Kidney capillary endothelial cell (primary cell): ENCODE measurements around the gene LSAMP.
"Not testable (repeated sequence)": the region's sequence is repeated elsewhere in the genome, so short reads cannot be mapped to it uniquely, and the experiment has no call there.

ENCODE experiments used
- DNase-seq: peaks from one replicate; pipeline ENCODE4 v3.0.0-alpha.2; 2018; ENCODE audit warnings: low spot score

LSAMP gene

DNA sequence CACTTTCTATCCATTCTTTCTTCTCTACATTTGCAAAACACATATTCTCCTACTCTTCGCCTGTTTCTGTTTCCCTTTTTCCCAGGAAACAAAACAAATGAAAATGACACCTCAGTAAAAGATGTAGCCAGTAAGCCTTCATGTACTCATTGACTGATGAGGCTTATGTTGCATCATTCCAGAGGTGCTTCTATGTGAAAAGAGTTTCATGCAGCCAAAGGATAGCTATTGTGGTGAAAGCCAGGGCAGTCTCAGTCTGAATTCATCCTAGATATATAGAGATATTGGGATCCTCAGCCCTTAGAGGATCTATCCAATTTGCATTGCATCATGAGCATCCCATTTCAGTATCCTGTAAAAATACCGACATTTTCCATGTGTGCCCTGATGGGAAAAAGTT is 554.7 kb downstream of the LSAMP start:
- no peak for DNase-seq

DNA sequence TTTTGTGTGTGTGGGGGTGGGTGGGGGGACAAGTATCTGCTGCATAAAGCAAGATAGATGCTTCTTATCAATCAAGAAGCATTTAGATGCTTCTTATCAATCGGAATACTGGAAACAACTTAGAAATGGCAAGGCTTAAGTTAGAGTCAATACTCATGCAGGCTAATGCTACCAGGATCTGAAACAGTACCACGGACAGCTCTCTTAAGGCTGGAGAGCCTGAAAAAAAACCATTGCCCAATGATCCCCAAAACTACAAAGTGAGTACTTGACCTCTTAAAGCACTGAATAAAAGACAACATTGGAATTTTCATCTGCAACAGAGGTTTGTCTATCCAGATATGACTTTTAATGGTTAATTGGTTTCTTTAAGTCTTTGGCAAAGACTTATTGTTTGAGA is 559.7 kb downstream of the LSAMP start:
- no peak for DNase-seq

DNA sequence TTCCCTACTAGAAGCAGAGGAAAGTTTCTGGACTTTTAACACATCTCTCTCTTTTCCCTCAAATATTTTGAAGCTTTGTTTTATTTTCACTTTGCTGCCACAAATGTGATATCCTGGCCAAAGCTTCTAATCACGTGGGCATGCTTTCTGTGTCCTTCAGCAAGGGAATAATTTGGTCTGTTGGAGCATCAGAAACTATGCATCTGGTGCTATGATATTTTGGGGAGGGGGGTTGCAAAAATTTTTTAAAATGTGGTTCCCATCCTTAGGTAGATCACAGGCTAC is 567.7 kb downstream of the LSAMP start:
- DNase-seq: no peak

DNA sequence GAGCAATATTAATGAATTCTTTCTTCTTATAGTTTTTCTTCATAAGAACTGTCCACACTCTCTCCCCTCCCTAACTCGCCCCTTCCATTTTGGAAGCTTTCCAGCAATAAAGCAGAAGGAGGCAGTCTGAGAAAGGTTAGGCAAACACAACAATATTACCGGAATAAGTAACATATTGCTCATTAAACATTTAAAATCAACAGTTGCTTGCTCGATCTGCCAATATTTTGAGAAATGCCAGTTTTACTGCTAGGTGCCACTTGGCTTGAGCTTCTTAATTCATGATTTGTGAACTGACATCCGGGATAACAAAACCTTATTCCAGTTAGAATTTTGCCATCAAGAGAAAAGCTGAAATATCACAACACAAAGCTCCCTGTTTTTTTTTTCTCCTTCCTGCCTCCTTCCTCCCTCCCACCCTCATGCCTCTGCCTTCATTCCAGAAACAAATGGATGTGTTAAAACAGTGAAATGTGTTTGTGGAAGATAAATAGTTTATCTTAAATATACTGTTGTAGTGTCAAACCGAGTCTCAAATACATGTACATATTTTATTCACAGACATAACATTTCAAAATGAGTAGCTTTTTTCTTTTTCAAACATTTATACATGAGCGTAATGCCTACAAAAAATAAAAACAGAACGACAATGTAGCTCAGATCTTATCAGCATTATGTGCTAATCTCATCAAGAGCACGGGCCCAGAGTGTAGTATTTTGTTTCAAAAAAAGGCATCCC is 568.2 kb downstream of the LSAMP start:
- DNase-seq: no peak

DNA sequence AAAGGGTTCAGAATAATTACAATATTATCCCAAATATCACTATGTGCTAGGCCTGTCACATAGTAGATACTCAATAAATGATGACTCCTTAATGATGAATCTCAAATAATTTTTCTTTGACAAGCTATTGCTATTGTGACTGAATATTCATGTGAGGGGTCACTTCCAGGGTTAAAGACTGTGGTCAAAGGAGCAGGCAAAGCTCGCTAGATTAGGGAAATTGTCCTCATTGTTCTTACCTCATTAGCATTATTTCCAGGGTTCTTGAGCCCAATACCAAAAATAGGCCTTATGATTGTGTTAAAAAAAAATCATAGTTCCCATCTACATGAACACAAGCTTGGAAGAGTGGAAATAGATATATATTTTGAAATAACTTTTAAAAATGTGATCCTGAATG is 569.8 kb downstream of the LSAMP start:
- DNase-seq: no peak

DNA sequence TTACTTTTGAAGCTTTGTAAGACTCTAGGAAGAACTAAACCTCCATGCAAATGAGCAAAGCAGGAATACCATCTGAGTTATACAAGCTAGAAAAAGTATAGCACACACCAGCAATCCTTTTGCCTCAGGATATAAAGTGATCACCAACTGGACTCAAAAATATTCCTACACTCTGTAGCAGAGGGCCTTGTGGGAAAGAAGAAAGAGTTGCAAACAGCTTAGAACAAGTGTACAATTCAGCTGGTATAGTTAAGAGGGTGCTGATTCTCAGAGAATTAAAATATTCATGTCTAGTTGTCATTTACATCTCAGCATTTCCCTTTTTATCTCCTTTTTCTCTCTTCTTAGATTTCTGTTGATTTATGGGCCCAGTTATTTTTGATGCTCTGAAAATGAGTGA is 573.6 kb downstream of the LSAMP start:
- no peak for DNase-seq

DNA sequence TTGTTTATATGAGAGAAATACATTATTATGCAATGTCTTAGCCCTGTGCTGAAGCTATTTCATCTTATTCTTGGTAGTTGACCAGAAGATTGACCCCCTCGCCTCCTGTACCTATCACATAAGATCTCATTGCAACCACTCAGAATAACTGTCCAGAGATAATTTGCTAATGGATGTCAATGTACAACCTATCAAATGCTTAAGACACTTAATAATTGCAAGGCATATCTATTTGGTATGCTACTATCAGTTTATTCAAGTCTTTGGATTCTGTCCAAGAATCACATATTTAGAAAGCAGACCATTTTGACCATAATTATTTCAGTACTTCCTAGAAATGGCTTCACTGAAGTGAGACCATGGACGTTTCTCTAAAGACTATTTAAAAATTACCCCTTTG is 580.4 kb downstream of the LSAMP start:
- DNase-seq: no peak

DNA sequence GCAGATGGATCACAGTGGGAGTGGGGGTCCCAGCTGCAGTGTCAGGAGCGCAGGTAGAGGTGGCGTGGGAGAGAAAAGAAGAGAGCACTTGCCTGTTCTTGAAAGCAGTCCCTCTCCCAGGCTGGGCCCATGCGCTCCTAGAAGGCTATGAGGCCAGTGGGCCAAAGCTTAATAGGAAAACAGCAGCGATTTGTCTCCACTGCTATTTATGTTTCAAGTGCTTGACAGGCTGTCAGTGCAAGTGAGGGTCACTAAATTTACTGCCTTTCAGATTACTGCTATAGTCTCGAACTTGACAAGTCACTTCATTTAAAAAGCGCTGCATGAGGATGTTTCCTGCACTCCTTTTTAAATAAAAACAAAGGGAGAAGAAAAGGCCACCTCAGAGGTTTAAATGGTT is 582.4 kb downstream of the LSAMP start:
- no peak for DNase-seq

DNA sequence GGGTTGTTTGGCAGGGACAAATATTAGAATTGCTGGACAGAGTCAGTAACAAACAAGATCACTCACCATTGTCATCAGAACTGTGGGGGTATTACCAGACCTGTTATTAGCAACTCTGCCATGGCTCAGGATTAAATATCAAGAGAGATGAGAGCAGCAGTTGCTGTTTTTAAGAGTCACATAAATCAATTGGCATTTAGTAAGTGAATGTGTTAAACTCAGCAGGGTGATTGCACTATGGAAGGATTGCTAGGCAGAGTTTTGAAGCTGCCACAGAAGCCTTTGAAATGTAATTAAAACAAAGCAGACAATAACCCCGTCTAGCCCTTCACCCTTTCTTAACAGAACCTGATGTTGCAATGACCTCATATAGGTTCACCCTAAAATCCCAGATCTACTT is 583.2 kb downstream of the LSAMP start:
- no peak for DNase-seq

DNA sequence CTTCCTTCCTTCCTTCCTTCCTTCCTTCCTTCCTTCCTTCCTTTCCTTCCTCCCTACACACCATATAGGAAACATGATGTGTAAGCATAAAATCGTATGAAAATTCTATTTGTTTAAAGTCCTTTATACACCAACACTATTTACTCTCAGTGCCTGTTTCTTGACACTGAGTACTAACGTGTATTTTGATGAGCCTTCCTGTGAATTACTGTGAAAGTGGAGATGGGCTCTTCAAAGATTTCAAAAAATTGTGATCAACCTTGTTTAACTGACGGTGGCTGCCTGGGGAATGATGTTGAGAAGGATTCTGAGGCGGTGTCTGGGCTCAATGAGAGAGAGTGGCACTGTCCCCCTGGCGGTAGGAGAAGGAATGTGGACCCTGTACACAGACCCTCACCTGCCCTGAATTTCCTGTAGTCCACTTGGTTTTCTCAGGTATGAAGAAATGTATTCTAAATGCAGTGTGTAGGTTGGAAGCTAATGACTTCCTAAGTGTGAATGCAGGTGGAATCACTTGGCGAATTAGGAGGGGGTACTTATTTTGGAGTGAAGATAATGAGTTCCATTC is 584.0 kb downstream of the LSAMP start:
- DNase-seq: no peak

DNA sequence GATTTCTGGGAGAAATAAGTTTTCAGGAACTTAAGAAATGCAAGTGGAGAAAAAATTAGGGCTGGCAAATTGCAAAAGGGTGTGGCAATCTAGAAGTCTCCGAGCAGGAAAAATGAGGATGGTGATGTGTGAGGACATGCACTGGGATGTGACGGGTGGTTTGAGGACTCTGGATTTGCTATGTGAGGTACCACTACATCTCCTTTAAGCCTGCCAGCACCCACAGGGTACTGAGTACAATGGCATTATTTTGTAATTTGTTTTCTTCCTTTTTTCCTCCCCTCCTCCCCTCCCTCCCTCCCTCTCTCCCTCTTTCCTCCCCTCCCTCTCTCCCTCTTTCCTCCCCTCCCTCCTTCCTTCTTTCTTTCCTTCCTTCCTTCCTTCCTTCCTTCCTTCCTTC is 584.5 kb downstream of the LSAMP start:
- DNase-seq: no peak

DNA sequence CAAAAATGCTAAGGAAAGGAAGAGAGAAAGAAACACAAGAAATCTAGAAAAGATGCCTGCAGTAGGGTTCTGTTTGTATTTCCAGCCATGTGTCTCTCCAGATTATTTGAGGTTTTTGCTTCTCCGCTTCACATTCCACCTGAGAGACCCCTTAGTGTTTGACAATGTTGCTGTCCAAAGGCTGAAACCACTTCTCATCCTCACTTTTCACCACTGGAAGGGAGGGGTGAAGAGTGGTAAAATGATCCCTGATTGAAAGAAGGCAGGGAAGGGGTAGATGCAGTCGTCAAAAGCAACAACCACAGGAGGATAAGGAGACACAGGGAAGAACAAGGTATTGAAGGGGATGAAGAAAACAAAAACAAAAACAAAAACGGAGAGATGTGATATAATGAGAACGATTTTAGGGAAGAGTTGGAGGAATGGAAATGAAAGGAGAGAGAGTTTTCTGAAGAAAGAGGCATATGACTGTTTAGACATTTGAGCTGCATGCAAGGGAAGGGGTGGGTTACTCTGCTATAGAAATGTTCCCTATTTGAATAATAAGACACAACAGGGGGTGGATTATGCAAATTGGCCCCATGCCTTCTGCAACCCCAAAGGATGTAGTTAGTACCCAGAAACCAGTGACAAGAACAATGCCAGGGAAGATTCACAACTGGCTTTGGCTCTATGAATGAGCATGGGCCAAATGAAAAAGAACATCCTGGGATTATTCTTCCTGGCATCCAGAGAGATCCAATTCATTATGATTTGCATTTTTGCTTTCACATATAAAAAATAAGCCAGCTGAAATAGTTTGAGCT is 586.1 kb downstream of the LSAMP start:
- no peak for DNase-seq

DNA sequence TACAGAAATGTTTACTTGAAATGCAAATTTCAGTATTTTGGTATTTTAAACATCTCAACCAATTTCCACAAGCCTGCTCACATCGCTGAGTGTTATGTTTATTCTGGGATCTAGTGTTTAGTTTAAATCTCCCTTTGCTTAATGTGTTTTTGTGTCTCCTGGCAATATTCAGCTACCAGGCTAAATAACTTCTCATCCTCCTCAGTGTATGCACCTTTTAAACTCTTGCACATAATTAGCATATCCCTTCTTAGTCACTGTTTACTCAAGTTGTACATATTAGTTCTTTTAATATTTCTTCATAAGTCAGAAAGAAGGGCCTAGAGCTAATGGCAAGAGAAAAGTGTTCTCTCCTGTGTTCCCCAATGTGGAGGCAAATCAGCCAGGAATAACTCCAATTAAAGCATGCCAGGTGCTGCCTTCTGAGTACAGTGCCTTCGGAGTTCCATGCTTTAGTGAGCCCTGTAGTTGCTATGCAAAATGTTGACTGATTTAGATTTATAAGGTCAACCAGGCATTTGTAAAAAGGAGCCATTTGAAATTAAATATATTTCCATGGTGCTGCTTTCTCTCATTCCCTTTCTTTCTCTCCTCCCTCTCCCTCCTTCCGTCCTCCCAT is 587.7 kb downstream of the LSAMP start:
- no peak for DNase-seq

DNA sequence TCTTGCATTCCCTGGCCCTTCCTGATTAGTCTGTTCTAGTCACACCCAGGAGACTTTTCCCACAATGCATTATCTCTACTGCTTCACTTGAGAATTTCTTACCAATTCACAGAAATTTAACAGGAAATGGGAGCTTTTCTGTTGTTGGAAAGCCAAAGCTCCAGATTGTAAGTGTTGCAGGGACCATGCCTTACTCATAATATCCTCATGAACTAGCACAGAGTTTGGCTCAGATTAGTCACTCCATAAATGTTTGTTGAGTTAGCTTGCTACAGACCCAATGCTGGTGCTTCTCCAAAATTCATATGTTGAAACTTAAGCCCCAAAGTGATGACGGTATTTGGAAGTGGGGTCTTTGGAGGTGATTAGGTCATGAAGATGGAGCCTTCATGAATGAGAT is 589.4 kb downstream of the LSAMP start:
- DNase-seq: no peak

DNA sequence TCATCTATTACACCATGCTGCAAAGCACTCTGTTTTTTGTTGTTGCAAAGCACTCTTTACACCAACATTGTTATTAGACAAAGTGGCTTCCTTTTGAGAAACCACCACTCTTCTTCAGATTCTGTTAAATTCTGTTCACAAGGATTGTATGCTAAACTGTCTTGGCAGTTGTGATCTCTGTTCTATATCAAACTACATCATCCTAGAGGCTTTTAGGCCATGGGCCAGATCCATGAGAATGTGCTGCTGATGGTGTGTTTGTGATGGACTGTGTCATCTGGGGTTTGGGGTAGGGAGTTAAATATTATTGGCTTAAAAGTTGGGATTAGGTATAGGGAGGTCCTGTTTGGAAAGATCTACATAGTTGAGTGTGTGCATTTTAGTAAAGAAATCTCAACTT is 592.2 kb downstream of the LSAMP start:
- DNase-seq: no peak

DNA sequence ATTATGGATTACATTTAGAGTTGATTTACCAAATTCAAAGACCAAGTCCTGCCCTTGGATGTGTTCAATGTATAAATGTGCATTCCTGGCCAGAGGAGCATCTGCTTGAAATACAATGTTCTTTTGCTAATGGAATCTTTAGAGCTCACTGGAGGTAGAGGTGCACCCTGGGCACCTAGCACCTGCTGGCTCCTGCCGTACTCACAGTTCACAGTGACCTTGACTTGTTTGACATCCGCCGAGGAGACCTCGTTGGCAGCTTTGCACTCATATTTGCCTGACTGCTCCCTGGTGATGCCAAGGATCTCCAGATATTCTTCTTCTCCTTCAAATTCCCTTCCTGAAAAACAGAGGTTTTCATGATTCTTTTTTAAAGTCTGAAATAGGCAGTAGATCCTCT is 593.0 kb downstream of the LSAMP start:
- no peak for DNase-seq

DNA sequence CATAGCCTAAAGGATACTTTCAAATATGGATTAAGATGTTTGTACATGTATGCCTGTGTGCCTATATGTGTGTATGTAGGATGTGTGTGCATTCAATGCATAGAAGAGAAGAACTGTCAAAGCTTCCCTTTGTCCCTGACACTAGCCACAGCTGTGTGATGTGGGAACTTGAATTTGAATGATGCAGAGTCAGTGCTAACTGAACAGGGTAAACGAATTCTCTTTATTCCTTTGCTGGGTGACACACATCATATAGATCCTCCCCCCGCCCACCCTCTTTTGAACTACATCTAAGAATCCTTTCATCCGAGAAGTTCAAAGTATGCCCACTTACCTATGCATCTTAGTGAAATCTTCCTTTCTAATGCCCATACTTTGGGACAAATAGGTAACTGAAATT is 593.7 kb downstream of the LSAMP start:
- no peak for DNase-seq

DNA sequence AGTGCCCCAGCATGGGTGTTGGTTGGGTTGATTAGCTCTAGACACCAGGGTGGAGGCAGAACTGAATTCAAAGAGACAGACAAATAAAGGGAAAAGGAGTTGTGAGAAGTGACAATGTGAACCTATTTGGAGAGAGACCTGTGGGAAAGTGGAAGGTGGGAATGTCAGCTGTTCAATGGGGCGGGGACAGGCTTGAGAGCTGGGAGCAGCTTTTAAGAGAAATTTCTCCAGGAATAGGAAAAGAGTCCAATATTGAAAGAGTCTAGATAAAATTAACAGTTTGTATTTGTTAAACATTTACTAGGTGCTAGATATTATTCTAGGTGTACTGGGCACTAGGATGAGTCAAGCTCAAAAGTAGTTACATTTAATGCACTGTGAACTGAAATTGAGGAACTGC is 596.6 kb downstream of the LSAMP start:
- DNase-seq: no peak

DNA sequence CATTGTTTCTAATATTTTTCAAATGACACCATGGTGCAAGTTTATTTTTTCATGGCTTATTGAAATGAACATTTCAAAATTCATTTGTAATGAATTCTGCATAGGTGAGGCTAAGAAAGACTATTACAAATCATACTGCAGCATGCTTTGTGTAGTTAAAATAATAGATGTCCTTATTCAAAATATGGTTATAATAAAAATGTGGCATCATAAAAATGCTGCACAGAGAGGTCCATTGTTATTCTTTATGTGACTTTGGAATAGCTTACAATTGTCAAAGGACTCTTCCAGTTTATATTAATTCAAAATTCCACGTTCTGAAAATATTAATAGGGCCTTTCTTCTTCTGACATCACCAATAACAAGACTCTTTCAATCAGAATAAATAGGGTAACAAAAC is 599.3 kb downstream of the LSAMP start:
- no peak for DNase-seq

DNA sequence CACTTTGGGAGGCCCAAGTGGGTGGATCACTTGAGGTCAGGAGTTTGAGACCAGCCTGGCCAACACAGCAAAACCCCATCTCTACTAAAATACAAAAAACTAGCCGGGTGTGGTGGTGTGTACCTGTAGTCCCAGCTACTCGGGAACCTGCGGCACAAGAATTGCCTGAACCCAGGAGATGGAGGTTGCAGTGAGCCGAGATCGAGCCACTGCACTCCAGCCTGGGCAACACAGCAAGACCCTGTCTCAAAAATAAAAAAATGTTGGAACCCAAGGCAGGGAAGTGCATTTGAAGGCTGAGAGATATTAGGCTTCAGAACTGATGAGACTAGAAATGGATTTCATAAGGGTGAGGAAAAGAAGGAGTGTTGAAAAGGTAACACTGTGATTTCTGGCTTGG is 600.6 kb downstream of the LSAMP start:
- DNase-seq: not testable (repeated sequence)

DNA sequence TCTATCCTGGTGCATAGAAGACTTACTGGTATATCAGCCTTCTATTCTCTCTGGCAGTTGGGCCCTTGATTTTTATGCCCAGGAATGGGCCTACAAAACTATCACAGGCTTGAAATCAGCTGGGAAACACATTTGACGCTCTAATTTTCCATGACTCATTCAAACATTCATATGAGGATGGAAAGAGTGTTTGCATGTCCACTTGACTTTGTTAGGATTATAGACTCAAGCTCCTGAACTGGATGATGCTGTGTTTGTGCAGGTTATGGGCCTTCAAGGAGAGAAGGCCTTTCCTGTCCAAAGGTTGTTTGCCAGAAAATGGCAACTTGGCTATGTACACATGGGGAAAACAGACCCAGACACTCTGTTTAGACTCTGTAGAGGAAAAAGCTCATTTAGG is 602.1 kb downstream of the LSAMP start:
- DNase-seq: no peak

DNA sequence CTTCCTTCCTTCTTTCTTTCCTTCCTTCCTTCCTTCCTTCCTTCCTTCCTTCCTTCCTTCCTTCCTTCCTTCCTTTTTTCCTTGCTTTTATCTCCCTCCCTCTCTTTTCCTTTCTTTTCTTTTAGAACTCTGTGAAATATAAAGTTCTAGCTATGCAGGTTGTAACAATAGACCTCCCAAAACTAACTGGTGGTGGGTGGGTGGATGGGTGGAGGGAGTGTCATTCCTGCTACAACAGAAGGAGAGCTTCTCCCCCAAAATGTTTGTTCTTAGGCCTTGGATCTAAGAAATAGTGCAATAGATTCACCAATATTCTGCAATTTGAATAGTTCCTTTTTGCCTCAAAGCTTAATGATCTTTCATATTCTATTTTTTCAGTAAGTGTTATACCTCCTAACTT is 606.0 kb downstream of the LSAMP start:
- DNase-seq: no peak

DNA sequence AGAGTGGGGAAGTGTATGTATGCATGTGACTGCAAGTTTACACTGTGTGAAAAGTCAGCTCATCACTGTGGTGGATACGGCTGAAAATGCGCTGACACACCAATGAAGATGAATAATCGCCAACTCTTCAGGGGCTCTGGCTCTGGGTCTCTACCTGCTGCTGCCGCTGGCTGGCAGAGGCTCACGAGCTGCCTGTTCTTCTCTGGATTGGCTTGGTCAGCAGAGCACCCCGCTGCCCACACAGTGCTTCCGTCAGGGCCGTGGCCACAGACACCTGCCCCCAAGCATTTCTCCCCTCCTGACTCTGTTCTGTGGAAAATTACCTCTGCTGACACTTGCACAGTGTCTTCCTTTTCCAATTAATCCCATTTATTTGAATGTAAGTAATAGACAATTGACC is 606.5 kb downstream of the LSAMP start:
- DNase-seq: no peak
